HG02763 (cell line): ENCODE data around the gene CUTC.
"Not testable (repeated sequence)": the region's sequence is repeated elsewhere in the genome, so short reads cannot be mapped to it uniquely, and the experiment has no call there.

Experiments used
- ATAC-seq: cut with Tn5 transposase; IDR thresholded peaks from one replicate; pipeline ENCODE4 v1.9.1; 2021; ENCODE audit warnings: mild to moderate bottlenecking, moderate library complexity; ENCODE audit not compliant: unreplicated experiment

The CUTC gene

GRCh38 chr10:99732033-99732842, at the start of gene CUTC, which contains the start of gene COX15:
TSS of gene CUTC (plus strand) at chr10:99732234. CDS start at chr10:99732349, 115 bp downstream.
TSS of gene COX15 (minus strand) at chr10:99732127. CDS start at chr10:99732049, 78 bp downstream.
- ATAC-seq, result peak; percentile 91

- no peak for ATAC-seq
Observed at GRCh38 chr10:99682752-99683151, 49.3 kb upstream of the CUTC start.

- peak; percentile 84 for ATAC-seq
Observed at GRCh38 chr10:99685597-99685967, 46.5 kb upstream of the CUTC start.

- no peak for ATAC-seq
Observed at GRCh38 chr10:99689461-99689860, 42.6 kb upstream of the CUTC start.

GRCh38 chr10:99693933-99694583, 38.0 kb upstream of the CUTC start:
- no peak for ATAC-seq

- ATAC-seq, result no peak
Observed at GRCh38 chr10:99695761-99696160, 36.3 kb upstream of the CUTC start.

- no peak for ATAC-seq
Observed at GRCh38 chr10:99698504-99699080, 33.4 kb upstream of the CUTC start.

- ATAC-seq, result no peak
Observed at GRCh38 chr10:99700649-99701048, 31.4 kb upstream of the CUTC start.

- ATAC-seq, result no peak
Observed at GRCh38 chr10:99708428-99709012, 23.5 kb upstream of the CUTC start.

- peak; percentile 55 for ATAC-seq
Observed at GRCh38 chr10:99709480-99710229, 22.4 kb upstream of the CUTC start.

- no peak for ATAC-seq
Observed at GRCh38 chr10:99711129-99711719, 20.8 kb upstream of the CUTC start.

GRCh38 chr10:99714446-99714845, 17.6 kb upstream of the CUTC start:
- no peak for ATAC-seq

GRCh38 chr10:99720387-99720786, 11.6 kb upstream of the CUTC start:
- ATAC-seq, result no peak

GRCh38 chr10:99730026-99730425, 2.0 kb upstream of the CUTC start:
- no peak for ATAC-seq

GRCh38 chr10:99731306-99732032, 565 bp upstream of the CUTC start:
- peak; percentile 19 for ATAC-seq

- ATAC-seq, result no peak
Observed at GRCh38 chr10:99733366-99733765, 1.3 kb downstream of the CUTC start.

- ATAC-seq, result not testable (repeated sequence)
Observed at GRCh38 chr10:99734111-99734510, 2.1 kb downstream of the CUTC start.

GRCh38 chr10:99740260-99740659, 8.2 kb downstream of the CUTC start:
- ATAC-seq, result no peak

- no peak for ATAC-seq
Observed at GRCh38 chr10:99740933-99741559, 9.0 kb downstream of the CUTC start.
